Measurements from ENCODE around the gene GMDS. TPM values are rescaled to one million over a fixed set of nuclear protein-coding genes. Genes with fewer than 3 reads are reported as not detected.

The GMDS gene
- total RNA-seq, 1 donor from 2014 or later, result 19.9 TPM

DNA sequence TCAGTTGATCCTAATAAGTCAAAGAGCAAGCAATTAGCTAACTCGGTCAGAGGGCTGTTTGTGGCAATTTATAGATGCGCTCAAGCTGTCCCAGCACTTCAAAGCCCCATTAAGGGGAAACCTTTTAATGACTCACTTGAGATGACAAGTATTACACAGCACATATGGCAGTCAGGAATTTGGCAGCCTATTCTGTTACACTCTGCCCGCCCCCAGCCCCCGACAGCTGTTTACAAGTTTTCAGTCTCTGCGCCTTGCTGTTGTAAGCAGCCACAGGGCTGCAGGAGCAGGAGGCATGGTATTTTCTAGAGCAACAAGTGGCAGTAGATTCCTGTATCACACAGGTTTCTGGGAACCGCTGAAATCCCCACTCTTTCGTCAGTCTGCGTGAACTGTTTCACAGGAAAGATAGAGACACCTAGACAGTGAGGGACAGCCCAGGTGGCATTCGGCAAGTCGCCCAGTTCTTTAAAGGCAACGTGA is 372.7 kb downstream of the GMDS start:
- TF ChIP-seq, protein P1, sequence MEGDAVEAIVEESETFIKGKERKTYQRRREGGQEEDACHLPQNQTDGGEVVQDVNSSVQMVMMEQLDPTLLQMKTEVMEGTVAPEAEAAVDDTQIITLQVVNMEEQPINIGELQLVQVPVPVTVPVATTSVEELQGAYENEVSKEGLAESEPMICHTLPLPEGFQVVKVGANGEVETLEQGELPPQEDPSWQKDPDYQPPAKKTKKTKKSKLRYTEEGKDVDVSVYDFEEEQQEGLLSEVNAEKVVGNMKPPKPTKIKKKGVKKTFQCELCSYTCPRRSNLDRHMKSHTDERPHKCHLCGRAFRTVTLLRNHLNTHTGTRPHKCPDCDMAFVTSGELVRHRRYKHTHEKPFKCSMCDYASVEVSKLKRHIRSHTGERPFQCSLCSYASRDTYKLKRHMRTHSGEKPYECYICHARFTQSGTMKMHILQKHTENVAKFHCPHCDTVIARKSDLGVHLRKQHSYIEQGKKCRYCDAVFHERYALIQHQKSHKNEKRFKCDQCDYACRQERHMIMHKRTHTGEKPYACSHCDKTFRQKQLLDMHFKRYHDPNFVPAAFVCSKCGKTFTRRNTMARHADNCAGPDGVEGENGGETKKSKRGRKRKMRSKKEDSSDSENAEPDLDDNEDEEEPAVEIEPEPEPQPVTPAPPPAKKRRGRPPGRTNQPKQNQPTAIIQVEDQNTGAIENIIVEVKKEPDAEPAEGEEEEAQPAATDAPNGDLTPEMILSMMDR (IDR thresholded peaks at IDR 0.05), result no peak
- peak overlapping the region; percentile 15 to 54 for H3K4me3 ChIP-seq
- no peaks in the 10 kb centered on the region for H3K27me3 ChIP-seq
- H3K9me3 ChIP-seq, result no peaks in the 10 kb centered on the region
- H3K27ac ChIP-seq, result peak overlapping the region; percentile 82 to 85
- peaks cover 4 to 17% of the 10 kb centered on the region in 2 donors for H3K4me1 ChIP-seq
- H3K36me3 ChIP-seq, result no peaks in the 10 kb centered on the region
- intact Hi-C loops (cut with DNase I), result no loop called here
- DNase-seq (ENCODE audit: low spot score in 2 of 2), result no peak

DNA sequence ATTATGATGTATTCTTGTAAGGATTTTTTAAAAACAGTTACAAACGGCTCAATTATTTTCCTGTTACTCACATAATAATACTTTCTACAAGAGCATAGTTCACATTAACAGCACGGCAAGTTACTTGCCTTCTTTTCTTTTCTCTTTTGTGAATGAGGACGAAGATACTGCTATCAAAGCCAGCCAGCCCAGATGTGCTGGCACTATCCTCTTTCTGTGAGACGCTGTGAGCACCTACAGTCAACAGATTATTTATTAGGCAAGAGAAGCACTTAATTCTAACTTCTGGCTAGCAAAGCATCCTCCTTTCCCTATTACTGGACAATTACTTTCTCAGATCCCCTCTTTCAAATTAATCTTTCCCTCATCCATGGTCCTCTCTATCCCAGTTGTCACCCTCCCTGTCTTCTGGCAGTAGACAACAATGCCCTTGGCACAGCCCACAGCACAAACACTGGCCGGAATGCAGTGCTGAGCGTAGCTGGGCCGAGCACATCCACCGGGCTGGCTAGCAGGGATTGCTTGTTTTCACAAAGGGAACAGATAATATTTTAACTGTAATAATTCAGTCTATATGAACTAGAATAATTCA is 373.6 kb downstream of the GMDS start:
- Histone ChIP-seq H3K36me3 (no peaks in the 10 kb centered on the region), H3K9me3 (no peaks in the 10 kb centered on the region), H3K4me3 (peak overlapping the region; percentile 15 to 54), H3K27ac (peak overlapping the region; percentile 82 to 85), H3K4me1 (peaks cover 4 to 17% of the 10 kb centered on the region in 2 donors), H3K27me3 (no peaks in the 10 kb centered on the region)
- TF ChIP-seq, protein P1 (IDR thresholded peaks at IDR 0.05), result no peak
- DNase-seq (ENCODE audit: low spot score in 2 of 2), result peak in 1 of 2 donors; percentile 73
- intact Hi-C loops (cut with DNase I), result no loop called here

DNA sequence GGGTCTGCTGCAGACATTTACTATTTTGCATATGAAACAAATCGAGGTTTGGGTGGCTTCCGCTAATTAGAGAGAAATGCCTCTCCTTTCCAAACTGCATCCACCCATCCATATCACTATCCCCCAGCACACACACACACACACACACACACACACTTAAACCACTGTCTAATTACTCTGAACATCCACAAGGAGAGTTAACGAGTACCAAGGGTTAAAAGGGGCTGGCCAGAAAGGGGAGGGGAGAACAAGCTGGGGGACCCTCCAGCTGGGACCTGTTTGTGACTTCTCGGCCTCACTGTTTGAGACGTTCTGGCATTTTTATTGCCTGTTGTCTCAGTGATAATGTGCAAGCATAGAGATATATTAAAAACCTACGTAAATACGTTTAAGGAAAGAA is 374.5 kb downstream of the GMDS start:
- DNase-seq (ENCODE audit: low spot score in 2 of 2), result no peak
- no peaks in the 10 kb centered on the region for H3K9me3 ChIP-seq
- H3K36me3 ChIP-seq, result no peaks in the 10 kb centered on the region
- intact Hi-C loops (cut with DNase I), result no loop called here
- peak overlapping the region in 1 of 2 donors; percentile 54 for H3K4me3 ChIP-seq
- H3K4me1 ChIP-seq, result peaks cover 4 to 17% of the 10 kb centered on the region in 2 donors
- peak overlapping the region; percentile 82 to 85 for H3K27ac ChIP-seq
- TF ChIP-seq, protein P1 (IDR thresholded peaks at IDR 0.05), result no peak
- no peaks in the 10 kb centered on the region for H3K27me3 ChIP-seq

DNA sequence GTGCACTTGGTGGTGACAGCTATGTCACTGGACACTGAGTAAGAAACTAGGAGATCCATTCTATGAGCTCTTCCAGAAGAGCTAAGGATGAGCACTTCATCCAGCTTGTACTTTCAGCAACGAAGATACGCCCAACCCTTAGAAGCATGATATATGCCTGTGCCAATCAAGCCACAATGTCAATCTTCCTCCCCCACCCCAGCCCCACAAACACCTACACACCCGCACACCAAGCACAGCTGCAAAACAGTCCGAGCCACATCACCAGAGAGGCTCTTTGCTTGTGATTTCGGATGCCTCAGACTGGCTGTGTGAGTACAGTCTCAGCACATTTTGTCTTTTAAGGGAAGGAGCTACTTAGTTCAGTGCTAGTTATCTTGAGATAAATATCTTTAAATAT is 375.2 kb downstream of the GMDS start:
- no peak overlapping the region for H3K4me3 ChIP-seq
- H3K4me1 ChIP-seq, result peaks cover 4 to 17% of the 10 kb centered on the region in 2 donors
- peak overlapping the region; percentile 82 to 85 for H3K27ac ChIP-seq
- H3K36me3 ChIP-seq, result no peaks in the 10 kb centered on the region
- DNase-seq (ENCODE audit: low spot score in 2 of 2), result no peak
- no peaks in the 10 kb centered on the region for H3K9me3 ChIP-seq
- H3K27me3 ChIP-seq, result no peaks in the 10 kb centered on the region
- intact Hi-C loops (cut with DNase I), result no loop called here
- TF ChIP-seq, protein P1 (IDR thresholded peaks at IDR 0.05), result no peak

DNA sequence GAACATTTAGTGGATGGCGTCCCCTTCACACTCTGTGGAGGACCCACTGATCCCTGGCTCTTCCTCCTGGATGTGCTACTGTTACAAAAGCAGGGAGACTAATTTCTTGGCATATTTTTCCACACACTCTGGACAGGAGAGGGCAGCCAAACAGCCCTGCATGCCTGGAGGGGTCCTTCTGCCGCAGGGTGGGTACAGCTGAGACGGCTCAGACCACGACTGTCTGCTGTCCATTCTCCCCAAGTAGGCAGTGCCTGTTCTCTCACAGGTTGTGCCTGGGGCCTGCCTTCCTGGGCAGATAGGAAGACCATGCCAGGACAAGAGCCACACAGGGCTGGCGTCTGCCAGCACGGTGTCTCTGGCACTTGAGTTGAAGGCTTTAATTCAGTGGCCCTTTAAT is 375.6 kb downstream of the GMDS start:
- no peak for DNase-seq (ENCODE audit: low spot score in 2 of 2)
- Histone ChIP-seq H3K4me3 (no peak overlapping the region), H3K27me3 (no peaks in the 10 kb centered on the region), H3K4me1 (peaks cover 4 to 17% of the 10 kb centered on the region in 2 donors), H3K27ac (peak overlapping the region; percentile 82 to 85), H3K9me3 (no peaks in the 10 kb centered on the region), H3K36me3 (no peaks in the 10 kb centered on the region)
- TF ChIP-seq, protein P1 (IDR thresholded peaks at IDR 0.05), result no peak
- intact Hi-C loops (cut with DNase I), result loop anchor here (5.0 kb wide), 1 partner anchor 47 kb away; no protein-coding TSS in a partner anchor
